ENCODE results near the gene CEP120.

The CEP120 gene

DNA sequence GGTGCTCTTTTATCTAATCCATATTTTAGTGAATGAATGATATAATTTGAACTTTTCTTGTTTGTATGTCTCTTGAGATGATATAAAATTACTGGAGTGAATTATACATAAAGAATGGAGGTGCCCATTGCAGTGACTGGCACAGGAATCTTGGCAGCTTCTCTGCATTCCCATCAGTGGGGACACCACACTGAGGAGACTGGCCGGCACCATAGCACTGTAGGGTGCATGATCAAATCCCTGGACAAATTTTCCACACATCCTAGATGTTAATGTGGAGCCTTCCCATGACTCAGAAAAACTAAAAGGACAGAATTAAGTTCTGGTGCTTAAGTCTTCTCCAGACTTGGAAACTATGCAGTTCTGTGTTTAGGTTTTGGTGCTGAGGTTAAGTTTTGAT is 124.1 kb downstream of the CEP120 start:
- TF ChIP-seq EZH2 (optimal IDR thresholded peaks at IDR 0.05; ENCODE audit: low read depth, low read length) = no peak
- no peak for DNase-seq

DNA sequence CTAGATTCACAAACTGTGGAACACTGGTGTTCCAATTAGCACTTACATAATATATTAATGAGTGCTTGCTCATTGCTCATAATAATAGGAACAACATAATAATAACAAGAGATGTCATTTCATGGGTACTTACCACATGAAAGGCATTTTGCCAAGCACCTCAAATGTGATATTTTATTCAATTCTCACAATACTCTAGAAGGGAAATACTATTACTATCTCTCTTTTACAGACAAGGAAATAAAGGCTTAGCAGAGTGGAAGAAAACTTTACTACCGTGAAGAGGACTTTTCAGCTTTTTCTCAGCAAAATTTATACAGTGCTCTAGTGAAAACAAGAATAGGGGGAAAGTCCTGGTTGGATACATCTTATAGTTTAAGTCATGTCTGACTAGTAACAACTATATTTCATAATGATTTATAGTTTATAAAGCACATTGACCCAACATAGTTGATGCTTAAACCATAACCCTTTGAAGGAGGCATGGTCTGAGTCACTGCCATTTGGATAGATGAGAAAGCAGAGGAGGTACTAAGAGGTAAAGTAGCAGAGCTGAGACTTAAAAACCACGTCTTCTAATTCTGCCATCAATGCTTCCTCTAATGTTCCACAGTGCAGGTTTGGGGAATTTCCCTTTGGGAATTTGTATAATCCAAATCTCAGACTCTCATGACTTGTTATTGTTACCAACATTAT is 124.7 kb downstream of the CEP120 start:
- no peak overlapping the region for H3K9ac ChIP-seq (ENCODE audit: low read length)
- no peak for DNase-seq
- H3K4me2 ChIP-seq (ENCODE audit: low read depth, low read length) = no peak overlapping the region
- no peaks in the 10 kb centered on the region for H4K20me1 ChIP-seq (ENCODE audit: insufficient read depth, low read length)
- H3K79me2 ChIP-seq (ENCODE audit: low read length) = no peaks in the 10 kb centered on the region
- no peaks in the 10 kb centered on the region for H3F3A ChIP-seq (ENCODE audit: insufficient read depth, low read length)
- H3K4me3 ChIP-seq (ENCODE audit: low read length) = no peak overlapping the region
- no peak for TF ChIP-seq EZH2 (optimal IDR thresholded peaks at IDR 0.05; ENCODE audit: low read depth, low read length)
- TF ChIP-seq, protein P1, sequence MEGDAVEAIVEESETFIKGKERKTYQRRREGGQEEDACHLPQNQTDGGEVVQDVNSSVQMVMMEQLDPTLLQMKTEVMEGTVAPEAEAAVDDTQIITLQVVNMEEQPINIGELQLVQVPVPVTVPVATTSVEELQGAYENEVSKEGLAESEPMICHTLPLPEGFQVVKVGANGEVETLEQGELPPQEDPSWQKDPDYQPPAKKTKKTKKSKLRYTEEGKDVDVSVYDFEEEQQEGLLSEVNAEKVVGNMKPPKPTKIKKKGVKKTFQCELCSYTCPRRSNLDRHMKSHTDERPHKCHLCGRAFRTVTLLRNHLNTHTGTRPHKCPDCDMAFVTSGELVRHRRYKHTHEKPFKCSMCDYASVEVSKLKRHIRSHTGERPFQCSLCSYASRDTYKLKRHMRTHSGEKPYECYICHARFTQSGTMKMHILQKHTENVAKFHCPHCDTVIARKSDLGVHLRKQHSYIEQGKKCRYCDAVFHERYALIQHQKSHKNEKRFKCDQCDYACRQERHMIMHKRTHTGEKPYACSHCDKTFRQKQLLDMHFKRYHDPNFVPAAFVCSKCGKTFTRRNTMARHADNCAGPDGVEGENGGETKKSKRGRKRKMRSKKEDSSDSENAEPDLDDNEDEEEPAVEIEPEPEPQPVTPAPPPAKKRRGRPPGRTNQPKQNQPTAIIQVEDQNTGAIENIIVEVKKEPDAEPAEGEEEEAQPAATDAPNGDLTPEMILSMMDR (IDR thresholded peaks at IDR 0.05; ENCODE audit: low read length) = no peak
- TF ChIP-seq EZH2phosphoT487 (IDR thresholded peaks at IDR 0.05; ENCODE audit: low read length) = no peak
- no peaks in the 10 kb centered on the region for H3K4me1 ChIP-seq (ENCODE audit: low read length)
- no peaks in the 10 kb centered on the region for H3K36me3 ChIP-seq (replicated peaks; ENCODE audit: insufficient read depth, low read length)
- H3K9me2 ChIP-seq (replicated peaks; ENCODE audit: insufficient read depth, low read length) = no peaks in the 10 kb centered on the region
- no peak overlapping the region for H3K27ac ChIP-seq (ENCODE audit: low read length)
- no peak overlapping the region for H2AFZ ChIP-seq (ENCODE audit: low read length)
- no peaks in the 10 kb centered on the region for H3K27me3 ChIP-seq (replicated peaks; ENCODE audit: insufficient read depth, low read length)
- H3K9me3 ChIP-seq (replicated peaks; ENCODE audit: insufficient read depth, low read length) = no peaks in the 10 kb centered on the region

More for the DNA sequence above, 124.1 kb downstream of the CEP120 start:
- Histone ChIP-seq H3K9ac (ENCODE audit: low read length) (no peak overlapping the region), H3F3A (ENCODE audit: insufficient read depth, low read length) (no peaks in the 10 kb centered on the region), H3K79me2 (ENCODE audit: low read length) (no peaks in the 10 kb centered on the region), H3K9me3 (replicated peaks; ENCODE audit: insufficient read depth, low read length) (no peaks in the 10 kb centered on the region), H3K4me2 (ENCODE audit: low read depth, low read length) (no peak overlapping the region), H3K9me2 (replicated peaks; ENCODE audit: insufficient read depth, low read length) (no peaks in the 10 kb centered on the region), H3K27me3 (replicated peaks; ENCODE audit: insufficient read depth, low read length) (no peaks in the 10 kb centered on the region), H3K4me1 (ENCODE audit: low read length) (no peaks in the 10 kb centered on the region), H3K4me3 (ENCODE audit: low read length) (no peak overlapping the region), H3K27ac (ENCODE audit: low read length) (no peak overlapping the region), H3K36me3 (replicated peaks; ENCODE audit: insufficient read depth, low read length) (no peaks in the 10 kb centered on the region), H4K20me1 (ENCODE audit: insufficient read depth, low read length) (no peaks in the 10 kb centered on the region), H2AFZ (ENCODE audit: low read length) (no peak overlapping the region)

DNA sequence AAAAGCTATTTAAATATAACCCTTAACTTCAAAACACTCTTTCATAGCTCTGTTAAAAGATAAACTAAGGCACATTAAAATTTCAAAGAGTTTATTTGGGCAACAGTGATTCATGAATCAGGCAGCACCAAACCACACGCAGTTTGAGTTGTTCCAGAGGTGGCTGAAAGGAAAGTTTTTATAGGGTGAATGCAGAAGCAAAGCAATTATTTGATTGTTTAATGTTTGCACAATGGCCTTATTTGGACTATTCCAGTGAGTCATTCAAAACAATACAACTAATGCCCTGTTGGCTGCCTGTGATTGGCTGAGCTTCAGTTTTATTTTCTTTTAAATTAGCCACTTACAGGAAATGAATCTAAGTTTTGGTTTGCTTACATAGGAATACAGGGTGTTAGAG is 125.3 kb downstream of the CEP120 start:
- no peak overlapping the region for H3K9ac ChIP-seq (ENCODE audit: low read length)
- TF ChIP-seq, protein P1 (IDR thresholded peaks at IDR 0.05; ENCODE audit: low read length) = no peak
- TF ChIP-seq EZH2 (optimal IDR thresholded peaks at IDR 0.05; ENCODE audit: low read depth, low read length) (no peak), EZH2phosphoT487 (IDR thresholded peaks at IDR 0.05; ENCODE audit: low read length) (no peak)
- no peak overlapping the region for H3K27ac ChIP-seq (ENCODE audit: low read length)
- no peak overlapping the region for H2AFZ ChIP-seq (ENCODE audit: low read length)
- H3K4me3 ChIP-seq (ENCODE audit: low read length) = no peak overlapping the region
- no peaks in the 10 kb centered on the region for H3K9me2 ChIP-seq (replicated peaks; ENCODE audit: insufficient read depth, low read length)
- DNase-seq = no peak
- H3K9me3 ChIP-seq (replicated peaks; ENCODE audit: insufficient read depth, low read length) = no peaks in the 10 kb centered on the region
- no peaks in the 10 kb centered on the region for H3F3A ChIP-seq (ENCODE audit: insufficient read depth, low read length)
- no peaks in the 10 kb centered on the region for H3K36me3 ChIP-seq (replicated peaks; ENCODE audit: insufficient read depth, low read length)
- H3K79me2 ChIP-seq (ENCODE audit: low read length) = no peaks in the 10 kb centered on the region
- H3K27me3 ChIP-seq (replicated peaks; ENCODE audit: insufficient read depth, low read length) = no peaks in the 10 kb centered on the region
- no peak overlapping the region for H3K4me2 ChIP-seq (ENCODE audit: low read depth, low read length)
- no peaks in the 10 kb centered on the region for H3K4me1 ChIP-seq (ENCODE audit: low read length)
- H4K20me1 ChIP-seq (ENCODE audit: insufficient read depth, low read length) = no peaks in the 10 kb centered on the region

DNA sequence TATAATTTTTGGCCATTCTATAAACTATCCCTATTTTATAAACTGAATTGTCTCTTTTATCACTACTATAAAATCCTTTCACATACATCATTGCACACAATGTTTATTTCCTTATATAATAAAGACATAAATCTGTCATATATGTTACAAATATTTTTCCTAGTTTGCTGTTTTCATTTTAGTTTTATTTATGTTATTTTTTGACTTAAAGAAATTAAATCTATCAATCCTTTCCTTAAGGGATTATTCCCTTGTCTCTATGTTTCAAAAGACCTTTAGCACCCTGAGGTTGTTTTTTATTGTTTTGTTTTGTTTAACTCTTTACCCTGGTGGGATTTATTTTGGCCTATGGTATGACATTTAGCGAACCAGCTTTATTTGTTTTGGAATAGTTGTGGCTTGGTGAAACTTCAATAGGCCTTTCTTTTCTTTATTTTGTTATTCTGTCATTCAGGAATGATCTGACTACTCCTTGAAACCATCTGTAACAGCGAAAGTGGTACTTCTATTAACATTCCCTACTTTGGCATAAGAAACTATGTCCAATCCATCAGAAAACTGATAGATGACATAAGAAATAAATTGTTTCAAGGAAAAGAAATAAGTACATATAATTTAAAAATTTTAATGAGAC is 125.9 kb downstream of the CEP120 start:
- Histone ChIP-seq H3K27ac (ENCODE audit: low read length) (no peak overlapping the region), H3K36me3 (replicated peaks; ENCODE audit: insufficient read depth, low read length) (no peaks in the 10 kb centered on the region), H4K20me1 (ENCODE audit: insufficient read depth, low read length) (no peaks in the 10 kb centered on the region), H3K9me2 (replicated peaks; ENCODE audit: insufficient read depth, low read length) (no peaks in the 10 kb centered on the region), H3K79me2 (ENCODE audit: low read length) (no peaks in the 10 kb centered on the region), H3K4me3 (ENCODE audit: low read length) (no peak overlapping the region), H3K27me3 (replicated peaks; ENCODE audit: insufficient read depth, low read length) (no peaks in the 10 kb centered on the region), H3K9me3 (replicated peaks; ENCODE audit: insufficient read depth, low read length) (no peaks in the 10 kb centered on the region), H2AFZ (ENCODE audit: low read length) (no peak overlapping the region), H3K9ac (ENCODE audit: low read length) (no peak overlapping the region), H3K4me1 (ENCODE audit: low read length) (no peaks in the 10 kb centered on the region), H3F3A (ENCODE audit: insufficient read depth, low read length) (no peaks in the 10 kb centered on the region), H3K4me2 (ENCODE audit: low read depth, low read length) (no peak overlapping the region)
- TF ChIP-seq EZH2 (optimal IDR thresholded peaks at IDR 0.05; ENCODE audit: low read depth, low read length) (no peak), EZH2phosphoT487 (IDR thresholded peaks at IDR 0.05; ENCODE audit: low read length) (no peak)
- TF ChIP-seq, protein P1 (IDR thresholded peaks at IDR 0.05; ENCODE audit: low read length) = no peak
- no peak for DNase-seq

Measured in MM.1S (cell line).